Measurements from ENCODE around the gene TMEM182. TPM values are rescaled to one million over a fixed set of nuclear protein-coding genes. Genes with fewer than 3 reads are reported as not detected.

The TMEM182 gene
- total RNA-seq, 4 donors from 2014 or later = 0.53 to 1.5 (median 0.75) TPM

DNA sequence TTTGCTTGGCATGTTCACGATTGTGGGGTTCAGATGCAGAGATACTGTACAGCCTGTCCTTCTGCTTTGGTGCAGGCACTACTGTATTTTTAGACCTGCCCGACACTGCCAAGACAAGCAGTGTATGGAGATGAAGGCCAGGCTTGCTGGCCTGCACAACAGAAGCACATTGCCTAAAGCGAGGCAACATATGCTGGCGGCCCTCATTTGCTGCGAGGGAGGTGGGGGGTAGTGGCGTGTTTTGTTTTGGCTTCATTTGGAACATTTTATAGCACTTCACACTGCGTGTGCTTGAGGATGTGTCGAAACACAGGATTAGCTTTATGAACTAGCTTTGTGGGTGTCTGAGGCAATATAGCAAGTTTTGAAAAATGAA, 27.0 kb downstream of the TMEM182 start:
- WGBS, 2 donors = 52 to 58% methylated on average over 8 of the region's 8 CpGs
- no peak overlapping the region for H3K4me3 ChIP-seq (ENCODE audit: low read depth, poor library complexity, severe bottlenecking)
- DNase-seq (ENCODE audit: low spot score in 2 of 2) = no peak
- no peak for TF ChIP-seq POLR2A (IDR thresholded peaks at IDR 0.05)
- TF ChIP-seq, protein P1, sequence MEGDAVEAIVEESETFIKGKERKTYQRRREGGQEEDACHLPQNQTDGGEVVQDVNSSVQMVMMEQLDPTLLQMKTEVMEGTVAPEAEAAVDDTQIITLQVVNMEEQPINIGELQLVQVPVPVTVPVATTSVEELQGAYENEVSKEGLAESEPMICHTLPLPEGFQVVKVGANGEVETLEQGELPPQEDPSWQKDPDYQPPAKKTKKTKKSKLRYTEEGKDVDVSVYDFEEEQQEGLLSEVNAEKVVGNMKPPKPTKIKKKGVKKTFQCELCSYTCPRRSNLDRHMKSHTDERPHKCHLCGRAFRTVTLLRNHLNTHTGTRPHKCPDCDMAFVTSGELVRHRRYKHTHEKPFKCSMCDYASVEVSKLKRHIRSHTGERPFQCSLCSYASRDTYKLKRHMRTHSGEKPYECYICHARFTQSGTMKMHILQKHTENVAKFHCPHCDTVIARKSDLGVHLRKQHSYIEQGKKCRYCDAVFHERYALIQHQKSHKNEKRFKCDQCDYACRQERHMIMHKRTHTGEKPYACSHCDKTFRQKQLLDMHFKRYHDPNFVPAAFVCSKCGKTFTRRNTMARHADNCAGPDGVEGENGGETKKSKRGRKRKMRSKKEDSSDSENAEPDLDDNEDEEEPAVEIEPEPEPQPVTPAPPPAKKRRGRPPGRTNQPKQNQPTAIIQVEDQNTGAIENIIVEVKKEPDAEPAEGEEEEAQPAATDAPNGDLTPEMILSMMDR (IDR thresholded peaks at IDR 0.05) = no peak
- intact Hi-C loops (cut with DNase I; ENCODE audit: low total_unique reads) = no loop called here

DNA sequence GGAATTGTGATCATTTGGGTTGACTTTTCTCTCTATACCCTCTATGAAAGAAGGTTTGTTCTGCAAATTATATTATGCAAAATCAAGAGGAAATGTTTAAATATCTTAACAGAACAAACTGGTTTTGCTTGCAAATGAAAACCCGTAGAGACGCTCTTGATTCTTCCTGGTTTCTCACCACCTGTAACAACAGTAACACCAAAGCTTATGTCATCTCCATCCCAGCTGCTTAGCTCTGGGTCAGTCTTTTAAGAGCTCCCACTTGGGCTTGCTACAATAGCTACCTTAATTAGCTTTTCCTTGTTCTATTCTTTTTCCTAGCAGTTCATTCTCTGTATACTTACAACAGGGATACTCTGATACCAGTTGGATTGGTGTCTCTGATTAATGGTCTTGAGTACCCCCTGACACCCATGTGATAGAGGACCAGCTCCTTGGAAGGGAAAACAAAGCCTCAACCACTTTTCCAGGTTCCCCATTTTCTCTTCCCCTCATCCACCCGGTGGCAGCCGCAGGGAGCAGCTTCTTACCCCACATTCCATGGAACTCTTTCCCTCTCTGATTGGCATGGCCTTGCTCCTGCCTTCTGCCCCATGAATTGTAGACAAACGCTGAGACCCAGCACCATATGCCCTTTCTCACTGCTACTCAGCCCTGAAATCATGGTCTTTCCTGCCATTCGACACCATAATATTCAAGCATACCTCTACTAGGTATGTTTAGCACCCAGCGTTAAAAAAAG, 27.7 kb downstream of the TMEM182 start:
- no peak for TF ChIP-seq POLR2A (IDR thresholded peaks at IDR 0.05)
- TF ChIP-seq, protein P1 (IDR thresholded peaks at IDR 0.05) = no peak
- 81 to 82% methylated on average over 7 of the region's 7 CpGs for WGBS, 2 donors
- DNase-seq (ENCODE audit: low spot score in 2 of 2) = no peak
- intact Hi-C loops (cut with DNase I; ENCODE audit: low total_unique reads) = no loop called here
- no peak overlapping the region for H3K4me3 ChIP-seq (ENCODE audit: low read depth, poor library complexity, severe bottlenecking)

DNA sequence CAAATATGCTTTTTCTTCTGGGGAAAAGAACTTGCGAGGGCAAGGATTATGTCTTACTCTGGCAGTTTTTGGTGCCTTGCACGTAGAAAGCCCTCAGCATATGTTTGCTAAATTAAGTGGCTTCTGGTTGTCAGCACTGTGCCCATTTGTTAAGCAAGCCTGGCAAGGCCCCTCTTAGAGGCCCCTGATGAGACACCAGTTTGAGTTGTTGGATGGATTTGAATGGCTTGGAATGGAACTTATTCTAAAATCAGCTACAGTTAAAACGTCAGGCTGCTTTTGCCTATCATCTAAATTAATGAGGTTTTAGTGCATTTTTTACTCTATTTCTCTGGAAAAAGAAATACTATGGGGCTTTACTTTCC, 28.2 kb downstream of the TMEM182 start:
- DNase-seq (ENCODE audit: low spot score in 2 of 2) = no peak
- 85 to 89% methylated on average over 3 of the region's 3 CpGs for WGBS, 2 donors
- TF ChIP-seq, protein P1 (IDR thresholded peaks at IDR 0.05) = no peak
- TF ChIP-seq POLR2A (IDR thresholded peaks at IDR 0.05) = no peak
- no peak overlapping the region for H3K4me3 ChIP-seq (ENCODE audit: low read depth, poor library complexity, severe bottlenecking)
- intact Hi-C loops (cut with DNase I; ENCODE audit: low total_unique reads) = no loop called here

DNA sequence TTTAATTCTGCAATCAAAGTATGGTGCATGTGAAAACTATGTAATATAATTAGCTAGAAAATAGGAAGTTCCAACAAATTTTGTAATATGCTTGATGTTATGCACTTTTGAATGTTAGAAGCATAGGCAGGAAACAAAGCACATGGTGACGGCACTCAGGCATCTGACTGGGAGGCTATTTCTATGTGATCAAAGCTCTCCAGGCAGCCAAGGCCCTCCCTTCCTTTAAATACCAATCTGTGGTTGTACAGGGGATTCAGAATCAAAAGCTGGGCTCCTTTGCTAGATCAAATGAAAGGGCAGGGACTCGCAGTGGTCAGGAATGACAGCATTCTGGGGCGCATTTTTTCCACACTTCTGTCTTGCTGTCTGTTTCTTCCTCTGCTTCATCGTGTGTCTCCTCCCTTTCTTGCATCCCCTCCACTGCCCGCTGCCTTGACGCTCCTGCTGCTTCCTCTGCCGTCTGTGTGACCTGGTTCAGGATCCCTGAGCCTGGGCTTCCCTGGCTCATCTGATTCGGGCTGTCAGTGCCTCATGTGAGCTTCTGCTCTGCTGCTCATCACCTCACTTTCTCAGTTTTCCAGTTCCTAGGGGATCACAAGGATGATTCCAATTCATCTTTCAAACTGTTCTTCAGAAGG, 30.9 kb downstream of the TMEM182 start:
- no peak for TF ChIP-seq POLR2A (IDR thresholded peaks at IDR 0.05)
- TF ChIP-seq, protein P1 (IDR thresholded peaks at IDR 0.05) = no peak
- DNase-seq (ENCODE audit: low spot score in 2 of 2) = no peak
- no peak overlapping the region for H3K4me3 ChIP-seq (ENCODE audit: low read depth, poor library complexity, severe bottlenecking)
- WGBS, 2 donors = 66 to 77% methylated on average over 8 of the region's 8 CpGs
- intact Hi-C loops (cut with DNase I; ENCODE audit: low total_unique reads) = no loop called here

DNA sequence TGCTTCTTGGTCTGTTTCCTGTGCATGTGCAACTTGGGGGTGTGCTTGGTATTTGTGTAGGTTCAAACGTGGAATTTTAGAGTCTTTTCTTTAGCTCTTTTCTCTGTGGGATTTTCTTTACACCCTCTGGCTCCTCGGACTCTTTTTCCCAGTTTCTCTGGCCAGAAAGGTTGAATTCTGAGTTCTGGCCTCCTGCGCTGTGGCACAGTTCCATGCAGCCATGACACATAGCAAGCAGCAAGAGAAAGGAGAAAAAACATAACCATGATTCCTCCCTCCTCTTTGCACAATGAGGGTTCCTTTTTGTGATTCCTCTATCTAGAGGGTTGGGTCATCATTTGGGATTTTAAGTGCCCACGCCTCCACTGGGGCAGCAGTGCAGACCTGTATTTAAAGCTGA, 33.8 kb downstream of the TMEM182 start:
- DNase-seq (ENCODE audit: low spot score in 2 of 2) = no peak
- no peak for TF ChIP-seq POLR2A (IDR thresholded peaks at IDR 0.05)
- TF ChIP-seq, protein P1 (IDR thresholded peaks at IDR 0.05) = no peak
- intact Hi-C loops (cut with DNase I; ENCODE audit: low total_unique reads) = no loop called here
- WGBS, 2 donors = 74 to 81% methylated on average over 4 of the region's 4 CpGs
- H3K4me3 ChIP-seq (ENCODE audit: low read depth, poor library complexity, severe bottlenecking) = no peak overlapping the region

Data from lower leg skin (tissue), 4 donors.